ENCODE data around the gene SSC5D.

Gene SSC5D

DNA sequence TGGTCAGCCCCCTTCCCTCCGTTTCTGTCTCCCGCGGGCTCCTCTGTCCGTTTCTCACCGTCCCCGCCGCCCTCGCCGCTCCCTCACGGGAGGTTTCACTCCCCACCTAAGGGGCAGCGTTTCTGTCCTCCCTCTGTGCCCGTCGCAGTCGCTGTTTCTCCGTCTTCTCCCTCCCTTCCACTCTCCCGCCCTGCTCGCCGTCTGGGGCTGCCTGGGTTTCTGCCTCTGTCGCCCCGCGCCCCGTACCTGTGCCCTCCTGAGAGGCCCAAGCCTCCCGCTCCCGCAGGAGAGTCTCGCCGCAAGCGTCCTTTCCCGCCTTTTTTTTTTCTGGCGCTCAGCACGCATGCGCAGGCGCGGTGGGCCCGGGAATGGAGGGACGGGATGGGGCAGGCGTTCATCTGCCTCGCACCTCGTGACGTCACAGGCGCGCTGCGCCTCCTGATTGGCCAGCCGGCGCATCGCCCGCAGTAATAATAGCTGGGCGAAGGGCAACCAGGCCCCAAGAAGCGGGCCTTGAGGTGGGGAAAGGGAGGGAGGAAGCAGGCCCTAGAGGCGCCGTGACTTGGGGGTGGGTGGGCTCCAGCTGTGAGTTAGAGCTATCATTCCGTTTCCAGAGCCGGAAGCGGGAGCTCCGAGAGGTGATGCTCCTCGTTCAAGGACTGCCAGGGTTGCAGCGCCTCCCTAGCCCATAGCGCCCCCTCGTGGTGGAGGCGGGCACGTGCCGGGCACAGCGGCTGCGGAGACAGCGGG is 15.4 kb downstream of the SSC5D start (continued):
- TF ChIP-seq, protein P1, sequence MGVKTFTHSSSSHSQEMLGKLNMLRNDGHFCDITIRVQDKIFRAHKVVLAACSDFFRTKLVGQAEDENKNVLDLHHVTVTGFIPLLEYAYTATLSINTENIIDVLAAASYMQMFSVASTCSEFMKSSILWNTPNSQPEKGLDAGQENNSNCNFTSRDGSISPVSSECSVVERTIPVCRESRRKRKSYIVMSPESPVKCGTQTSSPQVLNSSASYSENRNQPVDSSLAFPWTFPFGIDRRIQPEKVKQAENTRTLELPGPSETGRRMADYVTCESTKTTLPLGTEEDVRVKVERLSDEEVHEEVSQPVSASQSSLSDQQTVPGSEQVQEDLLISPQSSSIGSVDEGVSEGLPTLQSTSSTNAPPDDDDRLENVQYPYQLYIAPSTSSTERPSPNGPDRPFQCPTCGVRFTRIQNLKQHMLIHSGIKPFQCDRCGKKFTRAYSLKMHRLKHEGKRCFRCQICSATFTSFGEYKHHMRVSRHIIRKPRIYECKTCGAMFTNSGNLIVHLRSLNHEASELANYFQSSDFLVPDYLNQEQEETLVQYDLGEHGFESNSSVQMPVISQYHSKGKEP (tag by site-specific recombination; IDR thresholded peaks at IDR 0.05) = 0 out of 2 replicates have a peak, but pooled peaks have one; percentile 55
- TF ChIP-seq ZEB2 (tag by site-specific recombination; IDR thresholded peaks at IDR 0.05) (peak; percentile 43; the same call in 1 of the 2 replicates), KLF8 (tag by site-specific recombination; IDR thresholded peaks at IDR 0.05) (peak; percentile 37), ZNF23 (tag by site-specific recombination; IDR thresholded peaks at IDR 0.05; ENCODE audit: borderline replicate concordance) (no peak), ZNF423 (tag by site-specific recombination; IDR thresholded peaks at IDR 0.05) (no peak), SETDB1 (IDR thresholded peaks at IDR 0.05; ENCODE audit: insufficient read length, low read length) (peak; percentile 59), SP7 (tag by site-specific recombination; IDR thresholded peaks at IDR 0.05) (peak; percentile 52; the same call in 1 of the 2 replicates), ZNF335 (tag by site-specific recombination; conservative IDR thresholded peaks at IDR 0.05) (peak; percentile 98), GLIS1 (tag by site-specific recombination; IDR thresholded peaks at IDR 0.05) (no peak), ZNF366 (tag by site-specific recombination; conservative IDR thresholded peaks at IDR 0.05) (peak; percentile 71), ZNF664 (tag by site-specific recombination; IDR thresholded peaks at IDR 0.05) (no peak), ZNF311 (tag by site-specific recombination; IDR thresholded peaks at IDR 0.05; ENCODE audit: borderline replicate concordance) (0 out of 2 replicates have a peak, but pooled peaks have one; percentile 74), MYNN (tag by site-specific recombination; IDR thresholded peaks at IDR 0.05; ENCODE audit: borderline replicate concordance) (no peak), ZNF266 (tag by site-specific recombination; IDR thresholded peaks at IDR 0.05; ENCODE audit: low read depth) (no peak), ZFP37 (tag by site-specific recombination; IDR thresholded peaks at IDR 0.05) (no peak), KLF9 (tag by site-specific recombination; IDR thresholded peaks at IDR 0.05; ENCODE audit: low read depth) (peak; percentile 40; the same call in 1 of the 2 replicates), ZNF629 (tag by site-specific recombination; IDR thresholded peaks at IDR 0.05) (peak; percentile 84), ZNF76 (tag by site-specific recombination; IDR thresholded peaks at IDR 0.05; ENCODE audit: borderline replicate concordance, low read depth) (peak; percentile 44; the same call in 1 of the 2 replicates), KLF7 (tag by site-specific recombination; IDR thresholded peaks at IDR 0.05; ENCODE audit: borderline replicate concordance) (peak; percentile 19; the same call in 1 of the 2 replicates)
- TF ChIP-seq, protein P2, sequence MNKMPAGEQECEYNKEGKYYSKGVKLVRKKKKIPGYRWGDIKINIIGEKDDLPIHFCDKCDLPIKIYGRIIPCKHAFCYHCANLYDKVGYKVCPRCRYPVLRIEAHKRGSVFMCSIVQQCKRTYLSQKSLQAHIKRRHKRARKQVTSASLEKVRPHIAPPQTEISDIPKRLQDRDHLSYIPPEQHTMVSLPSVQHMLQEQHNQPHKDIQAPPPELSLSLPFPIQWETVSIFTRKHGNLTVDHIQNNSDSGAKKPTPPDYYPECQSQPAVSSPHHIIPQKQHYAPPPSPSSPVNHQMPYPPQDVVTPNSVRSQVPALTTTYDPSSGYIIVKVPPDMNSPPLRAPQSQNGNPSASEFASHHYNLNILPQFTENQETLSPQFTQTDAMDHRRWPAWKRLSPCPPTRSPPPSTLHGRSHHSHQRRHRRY (tag by site-specific recombination; IDR thresholded peaks at IDR 0.05) = no peak; the same call in 1 of the 2 replicates
- TF ChIP-seq, protein P3, sequence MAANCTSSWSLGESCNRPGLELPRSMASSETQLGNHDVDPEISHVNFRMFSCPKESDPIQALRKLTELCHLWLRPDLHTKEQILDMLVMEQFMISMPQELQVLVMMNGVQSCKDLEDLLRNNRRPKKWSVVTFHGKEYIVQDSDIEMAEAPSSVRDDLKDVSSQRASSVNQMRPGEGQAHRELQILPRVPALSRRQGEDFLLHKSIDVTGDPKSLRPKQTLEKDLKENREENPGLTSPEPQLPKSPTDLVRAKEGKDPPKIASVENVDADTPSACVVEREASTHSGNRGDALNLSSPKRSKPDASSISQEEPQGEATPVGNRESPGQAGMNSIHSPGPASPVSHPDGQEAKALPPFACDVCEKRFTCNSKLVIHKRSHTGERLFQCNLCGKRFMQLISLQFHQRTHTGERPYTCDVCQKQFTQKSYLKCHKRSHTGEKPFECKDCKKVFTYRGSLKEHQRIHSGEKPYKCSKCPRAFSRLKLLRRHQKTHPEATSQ (tag by site-specific recombination; IDR thresholded peaks at IDR 0.05) = peak; percentile 32; the same call in 1 of the 2 replicates
- TF ChIP-seq, protein P4, sequence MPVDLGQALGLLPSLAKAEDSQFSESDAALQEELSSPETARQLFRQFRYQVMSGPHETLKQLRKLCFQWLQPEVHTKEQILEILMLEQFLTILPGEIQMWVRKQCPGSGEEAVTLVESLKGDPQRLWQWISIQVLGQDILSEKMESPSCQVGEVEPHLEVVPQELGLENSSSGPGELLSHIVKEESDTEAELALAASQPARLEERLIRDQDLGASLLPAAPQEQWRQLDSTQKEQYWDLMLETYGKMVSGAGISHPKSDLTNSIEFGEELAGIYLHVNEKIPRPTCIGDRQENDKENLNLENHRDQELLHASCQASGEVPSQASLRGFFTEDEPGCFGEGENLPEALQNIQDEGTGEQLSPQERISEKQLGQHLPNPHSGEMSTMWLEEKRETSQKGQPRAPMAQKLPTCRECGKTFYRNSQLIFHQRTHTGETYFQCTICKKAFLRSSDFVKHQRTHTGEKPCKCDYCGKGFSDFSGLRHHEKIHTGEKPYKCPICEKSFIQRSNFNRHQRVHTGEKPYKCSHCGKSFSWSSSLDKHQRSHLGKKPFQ (tag by site-specific recombination; IDR thresholded peaks at IDR 0.05) = no peak
- TF ChIP-seq, protein P5, sequence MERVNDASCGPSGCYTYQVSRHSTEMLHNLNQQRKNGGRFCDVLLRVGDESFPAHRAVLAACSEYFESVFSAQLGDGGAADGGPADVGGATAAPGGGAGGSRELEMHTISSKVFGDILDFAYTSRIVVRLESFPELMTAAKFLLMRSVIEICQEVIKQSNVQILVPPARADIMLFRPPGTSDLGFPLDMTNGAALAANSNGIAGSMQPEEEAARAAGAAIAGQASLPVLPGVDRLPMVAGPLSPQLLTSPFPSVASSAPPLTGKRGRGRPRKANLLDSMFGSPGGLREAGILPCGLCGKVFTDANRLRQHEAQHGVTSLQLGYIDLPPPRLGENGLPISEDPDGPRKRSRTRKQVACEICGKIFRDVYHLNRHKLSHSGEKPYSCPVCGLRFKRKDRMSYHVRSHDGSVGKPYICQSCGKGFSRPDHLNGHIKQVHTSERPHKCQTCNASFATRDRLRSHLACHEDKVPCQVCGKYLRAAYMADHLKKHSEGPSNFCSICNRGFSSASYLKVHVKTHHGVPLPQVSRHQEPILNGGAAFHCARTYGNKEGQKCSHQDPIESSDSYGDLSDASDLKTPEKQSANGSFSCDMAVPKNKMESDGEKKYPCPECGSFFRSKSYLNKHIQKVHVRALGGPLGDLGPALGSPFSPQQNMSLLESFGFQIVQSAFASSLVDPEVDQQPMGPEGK (tag by site-specific recombination; IDR thresholded peaks at IDR 0.05) = peak; percentile 49
- TF ChIP-seq, protein P6, sequence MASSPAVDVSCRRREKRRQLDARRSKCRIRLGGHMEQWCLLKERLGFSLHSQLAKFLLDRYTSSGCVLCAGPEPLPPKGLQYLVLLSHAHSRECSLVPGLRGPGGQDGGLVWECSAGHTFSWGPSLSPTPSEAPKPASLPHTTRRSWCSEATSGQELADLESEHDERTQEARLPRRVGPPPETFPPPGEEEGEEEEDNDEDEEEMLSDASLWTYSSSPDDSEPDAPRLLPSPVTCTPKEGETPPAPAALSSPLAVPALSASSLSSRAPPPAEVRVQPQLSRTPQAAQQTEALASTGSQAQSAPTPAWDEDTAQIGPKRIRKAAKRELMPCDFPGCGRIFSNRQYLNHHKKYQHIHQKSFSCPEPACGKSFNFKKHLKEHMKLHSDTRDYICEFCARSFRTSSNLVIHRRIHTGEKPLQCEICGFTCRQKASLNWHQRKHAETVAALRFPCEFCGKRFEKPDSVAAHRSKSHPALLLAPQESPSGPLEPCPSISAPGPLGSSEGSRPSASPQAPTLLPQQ (tag by site-specific recombination; IDR thresholded peaks at IDR 0.05) = peak; percentile 100
- TF ChIP-seq, protein P7, sequence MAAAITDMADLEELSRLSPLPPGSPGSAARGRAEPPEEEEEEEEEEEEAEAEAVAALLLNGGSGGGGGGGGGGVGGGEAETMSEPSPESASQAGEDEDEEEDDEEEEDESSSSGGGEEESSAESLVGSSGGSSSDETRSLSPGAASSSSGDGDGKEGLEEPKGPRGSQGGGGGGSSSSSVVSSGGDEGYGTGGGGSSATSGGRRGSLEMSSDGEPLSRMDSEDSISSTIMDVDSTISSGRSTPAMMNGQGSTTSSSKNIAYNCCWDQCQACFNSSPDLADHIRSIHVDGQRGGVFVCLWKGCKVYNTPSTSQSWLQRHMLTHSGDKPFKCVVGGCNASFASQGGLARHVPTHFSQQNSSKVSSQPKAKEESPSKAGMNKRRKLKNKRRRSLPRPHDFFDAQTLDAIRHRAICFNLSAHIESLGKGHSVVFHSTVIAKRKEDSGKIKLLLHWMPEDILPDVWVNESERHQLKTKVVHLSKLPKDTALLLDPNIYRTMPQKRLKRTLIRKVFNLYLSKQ (tag by site-specific recombination; IDR thresholded peaks at IDR 0.05; ENCODE audit: borderline replicate concordance) = no peak
- TF ChIP-seq, protein P8, sequence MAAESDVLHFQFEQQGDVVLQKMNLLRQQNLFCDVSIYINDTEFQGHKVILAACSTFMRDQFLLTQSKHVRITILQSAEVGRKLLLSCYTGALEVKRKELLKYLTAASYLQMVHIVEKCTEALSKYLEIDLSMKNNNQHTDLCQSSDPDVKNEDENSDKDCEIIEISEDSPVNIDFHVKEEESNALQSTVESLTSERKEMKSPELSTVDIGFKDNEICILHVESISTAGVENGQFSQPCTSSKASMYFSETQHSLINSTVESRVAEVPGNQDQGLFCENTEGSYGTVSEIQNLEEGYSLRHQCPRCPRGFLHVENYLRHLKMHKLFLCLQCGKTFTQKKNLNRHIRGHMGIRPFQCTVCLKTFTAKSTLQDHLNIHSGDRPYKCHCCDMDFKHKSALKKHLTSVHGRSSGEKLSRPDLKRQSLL (tag by site-specific recombination; IDR thresholded peaks at IDR 0.05) = peak; percentile 59; the same call in 1 of the 2 replicates
